Sigmoid colon (tissue), 4 donors: ENCODE measurements around the gene LAMA3.

Experiments
- EP300 ChIP-seq, 4 donors: sonication (generic); formaldehyde crosslinking; IDR thresholded peaks; one replicate each; pipeline ENCODE4 v1.6.1; 2017; ENCODE audit warnings: antibody characterized with exemption in 4 of 4
- POLR2A ChIP-seq, 2 donors: fragments of 450-650 bp; IDR thresholded peaks; one replicate each; pipeline ENCODE4 v1.6.1; 2016; ENCODE audit warnings: antibody characterized with exemption in 2 of 2, mild to moderate bottlenecking in 2 of 2, moderate library complexity in 2 of 2
- TF ChIP-seq, protein P1 (sequence below), 4 experiments: fragments of 450-650 bp in 3 of 4; fragments of 200-600 bp in 1 of 4; IDR thresholded peaks; one replicate each; pipeline ENCODE4 v1.5.1; 2016 to 2019; ENCODE audit warnings: antibody characterized with exemption in 4 of 4, mild to moderate bottlenecking in 3 of 4, moderate library complexity in 2 of 4

DNA sequence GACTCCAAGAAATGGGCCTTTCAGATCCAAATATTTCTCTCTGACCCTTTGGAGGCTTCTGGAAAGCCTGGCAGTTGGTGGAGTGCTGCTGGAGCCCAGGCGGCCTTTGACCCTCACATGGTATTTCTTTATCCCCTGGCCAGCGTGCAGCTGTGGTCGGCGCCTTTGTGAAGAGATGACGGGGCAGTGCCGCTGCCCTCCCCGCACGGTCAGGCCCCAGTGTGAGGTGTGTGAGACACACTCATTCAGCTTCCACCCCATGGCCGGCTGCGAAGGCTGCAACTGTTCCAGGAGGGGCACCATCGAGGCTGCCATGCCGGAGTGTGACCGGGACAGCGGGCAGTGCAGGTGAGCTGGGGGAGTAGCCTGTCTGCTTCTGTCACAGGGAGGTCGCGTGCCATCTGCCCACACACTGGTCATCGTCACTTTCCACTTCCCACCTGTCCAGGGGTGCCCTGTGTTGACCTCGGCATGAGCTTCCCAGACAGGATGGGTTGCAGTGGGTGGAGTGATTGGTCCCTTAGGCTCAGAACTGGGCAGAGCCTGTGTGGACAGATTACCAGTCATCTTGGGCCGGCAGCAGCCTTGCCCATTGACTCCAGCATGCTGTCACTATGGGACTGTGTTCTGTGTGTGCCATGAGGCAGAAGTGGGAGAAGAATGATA, 158.2 kb downstream of the LAMA3 start:
- TF ChIP-seq, protein P1, sequence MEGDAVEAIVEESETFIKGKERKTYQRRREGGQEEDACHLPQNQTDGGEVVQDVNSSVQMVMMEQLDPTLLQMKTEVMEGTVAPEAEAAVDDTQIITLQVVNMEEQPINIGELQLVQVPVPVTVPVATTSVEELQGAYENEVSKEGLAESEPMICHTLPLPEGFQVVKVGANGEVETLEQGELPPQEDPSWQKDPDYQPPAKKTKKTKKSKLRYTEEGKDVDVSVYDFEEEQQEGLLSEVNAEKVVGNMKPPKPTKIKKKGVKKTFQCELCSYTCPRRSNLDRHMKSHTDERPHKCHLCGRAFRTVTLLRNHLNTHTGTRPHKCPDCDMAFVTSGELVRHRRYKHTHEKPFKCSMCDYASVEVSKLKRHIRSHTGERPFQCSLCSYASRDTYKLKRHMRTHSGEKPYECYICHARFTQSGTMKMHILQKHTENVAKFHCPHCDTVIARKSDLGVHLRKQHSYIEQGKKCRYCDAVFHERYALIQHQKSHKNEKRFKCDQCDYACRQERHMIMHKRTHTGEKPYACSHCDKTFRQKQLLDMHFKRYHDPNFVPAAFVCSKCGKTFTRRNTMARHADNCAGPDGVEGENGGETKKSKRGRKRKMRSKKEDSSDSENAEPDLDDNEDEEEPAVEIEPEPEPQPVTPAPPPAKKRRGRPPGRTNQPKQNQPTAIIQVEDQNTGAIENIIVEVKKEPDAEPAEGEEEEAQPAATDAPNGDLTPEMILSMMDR (IDR thresholded peaks at IDR 0.05) = no peak
- TF ChIP-seq POLR2A (IDR thresholded peaks at IDR 0.05) (no peak), EP300 (IDR thresholded peaks at IDR 0.05) (no peak)
